ENCODE data around the gene PMFBP1. TPM values are rescaled to one million over a fixed set of nuclear protein-coding genes. Genes with fewer than 3 reads are reported as not detected.

PMFBP1 gene
- total and polyA plus RNA-seq, 7 donors: 0.16 to 0.72 (median 0.37) TPM; not detected in 2

DNA sequence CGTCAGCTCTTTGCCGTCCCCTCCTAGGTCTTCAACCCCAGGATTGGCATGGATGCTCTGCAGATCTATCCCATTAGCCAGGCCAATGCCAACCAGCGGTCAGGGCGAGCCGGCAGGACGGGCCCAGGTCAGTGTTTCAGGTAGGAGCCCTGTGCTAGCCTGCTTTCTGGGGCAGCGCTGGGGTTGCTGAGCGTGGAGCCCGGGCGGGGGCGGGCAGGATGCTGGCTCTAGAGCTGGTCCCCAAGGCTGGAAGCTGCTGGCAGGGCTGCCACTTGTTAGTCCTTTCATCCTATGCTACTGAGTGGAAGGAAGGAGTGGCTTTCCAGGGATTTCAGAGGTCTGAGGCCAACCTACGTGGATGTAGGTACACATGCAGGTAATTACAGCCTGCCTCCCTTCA lies 66.0 kb downstream of the PMFBP1 start:
- Histone ChIP-seq H3K27ac (no peak overlapping the region), H3K9me3 (no peaks in the 10 kb centered on the region), H3K4me1 (no peaks in the 10 kb centered on the region), H3K36me3 (ENCODE audit: insufficient read depth in 1 of 2, low read depth in 1 of 2) (peaks cover 23 to 100% of the 10 kb centered on the region in 2 donors), H3K27me3 (ENCODE audit: insufficient read depth in 3 of 3, low read length in 2 of 3) (no peaks in the 10 kb centered on the region), H3K4me3 (no peak overlapping the region)
- ATAC-seq (no peak), DNase-seq (no peak)
- TF ChIP-seq, protein P1, sequence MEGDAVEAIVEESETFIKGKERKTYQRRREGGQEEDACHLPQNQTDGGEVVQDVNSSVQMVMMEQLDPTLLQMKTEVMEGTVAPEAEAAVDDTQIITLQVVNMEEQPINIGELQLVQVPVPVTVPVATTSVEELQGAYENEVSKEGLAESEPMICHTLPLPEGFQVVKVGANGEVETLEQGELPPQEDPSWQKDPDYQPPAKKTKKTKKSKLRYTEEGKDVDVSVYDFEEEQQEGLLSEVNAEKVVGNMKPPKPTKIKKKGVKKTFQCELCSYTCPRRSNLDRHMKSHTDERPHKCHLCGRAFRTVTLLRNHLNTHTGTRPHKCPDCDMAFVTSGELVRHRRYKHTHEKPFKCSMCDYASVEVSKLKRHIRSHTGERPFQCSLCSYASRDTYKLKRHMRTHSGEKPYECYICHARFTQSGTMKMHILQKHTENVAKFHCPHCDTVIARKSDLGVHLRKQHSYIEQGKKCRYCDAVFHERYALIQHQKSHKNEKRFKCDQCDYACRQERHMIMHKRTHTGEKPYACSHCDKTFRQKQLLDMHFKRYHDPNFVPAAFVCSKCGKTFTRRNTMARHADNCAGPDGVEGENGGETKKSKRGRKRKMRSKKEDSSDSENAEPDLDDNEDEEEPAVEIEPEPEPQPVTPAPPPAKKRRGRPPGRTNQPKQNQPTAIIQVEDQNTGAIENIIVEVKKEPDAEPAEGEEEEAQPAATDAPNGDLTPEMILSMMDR (IDR thresholded peaks at IDR 0.05): no peak
- intact Hi-C loops (cut with DNase I): no loop called here
- 94 to 97% (median 96%) methylated on average over 12 of the region's 12 CpGs for WGBS, 3 donors

DNA sequence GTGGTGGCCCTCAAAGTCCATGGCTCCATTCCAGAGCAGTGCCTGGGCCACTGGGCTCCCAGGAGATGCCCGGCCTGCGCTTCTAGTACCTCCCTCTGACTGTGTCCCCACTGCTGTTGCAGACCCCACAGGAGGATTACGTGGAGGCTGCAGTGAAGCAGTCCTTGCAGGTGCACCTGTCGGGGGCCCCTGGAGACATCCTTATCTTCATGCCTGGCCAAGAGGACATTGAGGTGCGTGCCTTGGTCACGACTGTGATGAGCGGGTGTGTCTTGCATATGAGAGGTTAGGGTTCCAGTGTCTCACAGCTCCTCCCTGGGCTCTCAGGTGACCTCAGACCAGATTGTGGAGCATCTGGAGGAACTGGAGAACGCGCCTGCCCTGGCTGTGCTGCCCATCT lies 67.0 kb downstream of the PMFBP1 start:
- DNase-seq (no peak), ATAC-seq (no peak)
- intact Hi-C loops (cut with DNase I): loop anchor here in 1 of 2 donors (5.0 kb wide), 1 partner anchor 38 kb away; no protein-coding TSS in a partner anchor
- H3K27me3 ChIP-seq (ENCODE audit: insufficient read depth in 3 of 3, low read length in 2 of 3): no peaks in the 10 kb centered on the region
- H3K27ac ChIP-seq: no peak overlapping the region
- H3K36me3 ChIP-seq (ENCODE audit: insufficient read depth in 1 of 2, low read depth in 1 of 2): peaks cover 23 to 100% of the 10 kb centered on the region in 2 donors
- TF ChIP-seq, protein P1 (IDR thresholded peaks at IDR 0.05): no peak
- no peaks in the 10 kb centered on the region for H3K9me3 ChIP-seq
- H3K4me1 ChIP-seq: no peaks in the 10 kb centered on the region
- no peak overlapping the region for H3K4me3 ChIP-seq
- 93 to 96% (median 96%) methylated on average over 9 of the region's 9 CpGs for WGBS, 3 donors

DNA sequence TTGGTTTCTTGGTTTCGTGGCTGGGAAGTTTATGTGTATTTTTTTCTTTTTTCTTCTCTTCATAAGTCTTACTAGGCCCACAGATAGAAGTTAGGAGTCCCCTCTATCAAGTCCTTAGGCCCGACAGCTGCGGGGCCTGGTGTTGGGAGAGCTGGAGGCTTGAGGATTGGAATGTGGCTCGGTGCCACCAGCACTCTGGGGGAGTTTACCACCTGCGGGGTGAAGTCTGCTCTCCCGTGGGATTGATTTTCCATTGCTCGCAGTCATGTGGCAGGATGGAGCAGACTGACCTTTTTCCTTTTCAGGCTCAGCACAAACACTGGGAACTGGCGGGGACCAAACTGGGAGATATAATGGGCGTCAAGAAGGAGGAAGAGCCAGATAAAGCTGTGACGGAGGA lies 70.8 kb downstream of the PMFBP1 start:
- H3K4me3 ChIP-seq: no peak overlapping the region
- H3K9me3 ChIP-seq: no peaks in the 10 kb centered on the region
- intact Hi-C loops (cut with DNase I): loop anchor here in 1 of 2 donors (5.0 kb wide), 1 partner anchor 34 kb away; no protein-coding TSS in a partner anchor
- 76 to 83% (median 80%) methylated on average over 10 of the region's 10 CpGs for WGBS, 3 donors
- no peaks in the 10 kb centered on the region for H3K4me1 ChIP-seq
- no peak for DNase-seq
- H3K27ac ChIP-seq: no peak overlapping the region
- no peaks in the 10 kb centered on the region for H3K27me3 ChIP-seq (ENCODE audit: insufficient read depth in 3 of 3, low read length in 2 of 3)
- TF ChIP-seq, protein P1 (IDR thresholded peaks at IDR 0.05): no peak
- H3K36me3 ChIP-seq (ENCODE audit: insufficient read depth in 1 of 2, low read depth in 1 of 2): peaks cover 31 to 100% of the 10 kb centered on the region in 2 donors
- no peak for ATAC-seq

DNA sequence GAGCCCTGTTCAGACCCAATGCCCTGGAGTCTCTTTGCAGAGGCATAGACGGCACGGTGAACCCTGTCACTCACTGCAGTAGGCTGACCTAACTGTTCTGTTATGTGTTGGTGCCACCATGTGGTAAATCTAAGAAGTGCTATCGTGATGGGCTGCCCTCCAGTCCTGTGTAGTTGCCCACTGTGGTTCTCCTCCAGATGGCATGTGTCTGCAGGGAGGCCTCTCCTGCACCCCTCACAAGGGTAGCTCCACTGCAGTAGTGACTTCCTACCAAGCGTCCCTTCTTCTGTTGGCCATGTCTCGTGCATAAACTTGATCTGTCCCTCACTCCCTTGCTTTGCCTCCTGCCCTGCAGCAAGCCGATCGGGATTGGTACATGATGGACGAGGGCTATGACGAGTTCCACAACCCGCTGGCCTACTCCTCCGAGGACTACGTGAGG lies 72.6 kb downstream of the PMFBP1 start:
- WGBS, 3 donors: 68 to 72% (median 71%) methylated on average over 12 of the region's 12 CpGs
- TF ChIP-seq, protein P1 (IDR thresholded peaks at IDR 0.05): peak; percentile 61
- Histone ChIP-seq H3K9me3 (no peaks in the 10 kb centered on the region), H3K27me3 (ENCODE audit: insufficient read depth in 3 of 3, low read length in 2 of 3) (no peaks in the 10 kb centered on the region), H3K4me1 (peaks cover 12% of the 10 kb centered on the region), H3K4me3 (no peak overlapping the region), H3K27ac (no peak overlapping the region), H3K36me3 (ENCODE audit: insufficient read depth in 1 of 2, low read depth in 1 of 2) (peaks cover 27 to 86% of the 10 kb centered on the region in 2 donors)
- intact Hi-C loops (cut with DNase I): loop anchor here in 1 of 2 donors (10.0 kb wide), 1 partner anchor 245 kb away; no protein-coding TSS in a partner anchor
- peak; percentile 86 to 95 (median 92) for ATAC-seq
- peak in 1 of 2 donors; percentile 60 for DNase-seq

DNA sequence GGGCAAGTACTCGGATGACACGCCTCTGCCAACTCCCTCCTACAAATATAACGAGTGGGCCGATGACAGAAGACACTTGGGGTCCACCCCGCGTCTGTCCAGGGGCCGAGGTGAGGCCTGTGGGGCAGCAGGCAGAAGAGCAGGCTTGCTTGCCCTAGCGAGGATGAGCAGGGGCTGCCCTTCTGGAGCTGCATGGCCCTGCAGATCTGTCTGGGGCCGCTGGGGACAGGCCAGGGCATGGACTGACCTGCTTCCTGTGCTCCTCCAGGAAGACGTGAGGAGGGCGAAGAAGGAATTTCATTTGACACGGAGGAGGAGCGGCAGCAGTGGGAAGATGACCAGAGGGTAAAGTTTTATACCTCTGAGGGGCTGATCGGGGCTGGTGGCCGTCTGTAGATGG lies 73.0 kb downstream of the PMFBP1 start:
- Histone ChIP-seq H3K36me3 (ENCODE audit: insufficient read depth in 1 of 2, low read depth in 1 of 2) (peaks cover 27 to 81% of the 10 kb centered on the region in 2 donors), H3K9me3 (no peaks in the 10 kb centered on the region), H3K4me1 (peaks cover 14% of the 10 kb centered on the region), H3K27ac (no peak overlapping the region), H3K4me3 (no peak overlapping the region), H3K27me3 (ENCODE audit: insufficient read depth in 3 of 3, low read length in 2 of 3) (no peaks in the 10 kb centered on the region)
- no peak for DNase-seq
- intact Hi-C loops (cut with DNase I): loop anchor here in 1 of 2 donors (10.0 kb wide), 1 partner anchor 244 kb away; no protein-coding TSS in a partner anchor
- TF ChIP-seq, protein P1 (IDR thresholded peaks at IDR 0.05): no peak
- peak in 1 of 4 donors; percentile 10 for ATAC-seq
- WGBS, 3 donors: 81 to 84% (median 83%) methylated on average over 15 of the region's 15 CpGs

Measured in psoas muscle (tissue), 8 donors.